Hypothalamus (tissue), 51 donors: ENCODE results near the gene DUXB.
A peak's percentile ranks its signal among the peaks of the same experiment; 100 is the strongest.

Source experiments
- DNase-seq, 51 donors: peaks; one replicate each; lab custom pipeline; 2025; lab: John Stamatoyannopoulos, UW

DUXB gene, protein sequence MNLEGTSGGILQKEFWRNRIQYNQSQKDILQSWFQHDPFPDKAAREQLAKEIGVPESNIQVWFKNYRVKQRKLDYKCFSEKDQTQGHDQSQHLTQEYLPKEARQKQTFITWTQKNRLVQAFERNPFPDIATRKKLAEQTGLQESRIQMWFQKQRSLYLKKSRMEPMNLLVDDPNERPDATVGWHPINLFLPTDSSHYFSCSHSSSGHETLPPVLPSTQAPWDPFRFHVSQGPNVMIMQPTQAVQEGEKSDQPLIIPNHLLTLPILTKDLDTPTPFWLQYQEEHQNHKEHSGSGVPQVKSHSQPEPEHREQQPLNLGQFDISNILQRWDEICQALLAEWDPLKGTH

GRCh38 chr16:75701361-75701760 is at the start of gene DUXB:
Gene DUXB (minus strand): TSS chr16:75701461. CDS start chr16:75701418, 43 bp downstream.
- no peak for DNase-seq

GRCh38 chr16:75750528-75750927 is 49.3 kb upstream of the DUXB start:
- DNase-seq: no peak

- DNase-seq: no peak
These were observed 45.1 kb upstream of the DUXB start for GRCh38 chr16:75746359-75746758.

DNA sequence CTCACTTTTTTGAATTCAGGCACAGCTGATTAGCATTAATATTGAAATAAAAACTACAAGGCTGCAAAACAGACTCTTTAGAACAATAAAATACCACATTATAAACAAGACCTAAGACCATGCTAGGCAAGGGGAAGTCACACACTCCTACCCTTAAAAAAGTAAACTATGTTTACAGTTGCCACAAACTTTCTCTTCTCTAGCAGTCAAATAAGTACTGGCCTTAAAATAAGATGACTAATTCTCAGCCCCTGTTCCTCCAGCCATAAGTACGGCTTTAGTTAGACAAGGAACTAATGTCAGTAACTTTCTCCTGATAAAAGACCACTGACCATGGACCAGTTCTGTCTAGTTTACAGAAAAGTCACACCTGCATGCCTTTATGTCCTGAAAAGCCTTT is 44.6 kb upstream of the DUXB start:
- no peak for DNase-seq

- DNase-seq: no peak
These were observed 44.0 kb upstream of the DUXB start for GRCh38 chr16:75745242-75745641.

GRCh38 chr16:75742424-75743047 is 41.3 kb upstream of the DUXB start:
- no peak for DNase-seq

- peak in 23 of 51 donors; percentile 1 to 45 (median 10) for DNase-seq
These were observed 32.3 kb upstream of the DUXB start for GRCh38 chr16:75733305-75734211.

GRCh38 chr16:75732871-75733270 is 31.6 kb upstream of the DUXB start:
- no peak for DNase-seq

- DNase-seq: no peak
These were observed 26.0 kb upstream of the DUXB start for GRCh38 chr16:75727221-75727620.

DNA sequence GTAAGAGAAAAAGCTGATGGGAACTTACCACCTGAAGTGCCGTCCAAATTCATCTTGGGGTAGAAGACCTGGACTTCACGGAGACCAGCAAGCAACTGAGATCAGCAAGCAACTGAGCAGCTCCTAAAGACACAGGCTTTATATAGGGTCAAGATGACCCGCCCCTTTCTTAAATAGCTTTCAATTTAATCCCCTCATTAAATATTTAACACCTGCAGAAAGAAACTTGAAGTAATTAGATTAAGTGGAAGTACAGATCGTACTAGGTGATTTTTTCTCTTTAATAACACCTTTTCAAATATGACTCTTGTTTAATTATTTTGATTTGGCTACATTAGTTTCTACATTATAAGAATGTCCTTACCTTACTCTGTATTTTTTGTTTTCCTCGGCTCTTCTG is 25.1 kb upstream of the DUXB start, which contains the start of gene CPHXL:
Gene CPHXL (minus strand): TSS at position 101 of the 400 bp plus-strand sequence. CDS start 48 bp downstream, at position 53.
- no peak for DNase-seq

DNA sequence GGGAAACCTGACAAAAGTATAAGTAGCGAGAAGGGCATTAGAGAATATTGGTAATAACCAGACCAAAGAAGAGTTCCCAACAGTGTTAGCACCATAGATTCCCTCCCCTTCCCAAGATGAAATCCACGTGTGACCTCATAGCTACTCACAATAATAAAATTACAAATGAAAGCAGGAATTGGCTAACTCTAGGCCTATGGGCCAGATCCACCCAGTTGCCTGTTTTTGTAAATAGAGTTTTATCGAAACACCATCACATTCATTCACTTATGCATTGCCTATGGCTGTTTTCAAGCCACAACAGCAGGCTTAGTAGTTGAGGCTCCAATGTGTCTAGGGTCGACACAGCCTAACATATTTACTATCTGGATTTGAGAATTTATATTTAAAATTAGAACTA is 17.2 kb upstream of the DUXB start:
- no peak for DNase-seq

DNA sequence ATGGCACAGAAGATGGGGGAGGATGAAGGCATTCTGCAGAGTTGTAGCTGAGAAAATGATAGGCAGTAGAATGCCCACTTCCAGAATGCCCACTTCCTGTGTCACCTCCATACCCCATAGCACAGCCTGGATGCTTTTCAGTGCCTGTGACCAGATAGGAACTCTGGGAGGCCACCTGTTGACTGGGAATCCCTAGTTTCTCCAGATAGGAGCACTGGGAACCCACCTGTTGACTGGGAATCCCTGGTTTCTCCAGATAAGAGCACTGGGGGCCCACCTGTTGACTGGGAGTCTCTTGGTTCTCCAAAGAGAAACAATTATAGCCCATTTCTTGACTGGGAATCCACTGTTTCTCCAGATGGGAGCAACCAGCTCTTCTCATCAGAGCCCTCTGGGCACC is 13.4 kb upstream of the DUXB start:
- DNase-seq: no peak

- no peak for DNase-seq
These were observed 9.1 kb upstream of the DUXB start for GRCh38 chr16:75710344-75710743.

DNA sequence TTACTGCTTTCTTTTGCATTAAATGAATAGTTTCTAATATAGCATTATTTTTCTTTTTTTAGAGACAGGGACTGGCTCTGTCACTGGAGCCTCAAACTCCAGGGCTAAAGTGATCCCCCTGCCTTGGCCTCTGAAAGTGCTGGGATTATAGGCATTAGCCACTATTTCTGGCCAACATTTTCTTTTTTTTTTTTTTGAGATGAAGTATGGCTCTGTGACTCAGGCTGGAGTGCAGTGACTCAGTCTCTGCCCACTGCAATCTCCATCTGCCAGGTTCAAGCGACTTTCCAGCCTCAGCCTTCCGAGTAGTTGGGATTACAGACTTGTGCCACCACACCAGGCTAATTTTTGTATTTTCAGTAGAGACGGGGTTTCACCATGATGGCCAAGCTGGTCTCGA is 2.0 kb upstream of the DUXB start:
- DNase-seq: peak in 1 of 51 donors; percentile 0

DNA sequence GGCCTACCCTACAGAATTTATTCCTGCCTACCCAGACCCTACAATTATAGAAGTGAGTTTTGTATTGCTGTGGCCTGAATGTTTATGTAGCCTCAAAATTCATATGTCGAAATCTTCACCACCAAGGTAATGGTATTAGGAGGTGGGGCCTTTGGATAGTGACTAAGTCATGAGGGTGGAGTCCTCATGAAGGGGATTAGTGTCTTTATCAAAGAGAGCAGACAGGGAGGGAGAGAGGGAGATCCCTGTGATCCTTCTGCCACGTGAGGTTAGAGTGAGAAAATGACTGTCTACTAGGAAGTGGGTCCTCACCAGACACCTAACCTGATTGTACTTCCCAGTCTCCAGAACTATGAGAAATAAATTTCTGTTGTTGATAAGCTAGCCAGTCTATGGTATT is 981 bp upstream of the DUXB start:
- DNase-seq: no peak

DNA sequence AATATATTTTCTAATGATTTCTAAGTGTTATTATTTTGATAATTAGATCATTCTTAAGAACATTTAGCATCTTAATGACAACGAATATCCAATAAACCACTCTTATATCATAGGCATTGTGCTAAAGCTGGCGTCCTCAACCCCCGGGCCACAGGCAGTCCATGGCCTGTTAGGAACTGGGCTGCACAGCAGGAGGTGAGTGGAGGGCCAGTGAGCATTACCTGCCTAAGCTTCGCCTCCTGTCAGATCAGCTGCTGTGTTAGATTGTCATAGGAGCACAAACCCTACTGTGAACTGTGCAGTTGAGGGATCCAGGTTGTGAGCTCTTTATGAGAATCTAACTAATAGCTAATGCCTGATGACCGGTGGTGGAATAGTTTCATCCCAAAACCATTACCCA is 3.7 kb downstream of the DUXB start:
- no peak for DNase-seq

DNA sequence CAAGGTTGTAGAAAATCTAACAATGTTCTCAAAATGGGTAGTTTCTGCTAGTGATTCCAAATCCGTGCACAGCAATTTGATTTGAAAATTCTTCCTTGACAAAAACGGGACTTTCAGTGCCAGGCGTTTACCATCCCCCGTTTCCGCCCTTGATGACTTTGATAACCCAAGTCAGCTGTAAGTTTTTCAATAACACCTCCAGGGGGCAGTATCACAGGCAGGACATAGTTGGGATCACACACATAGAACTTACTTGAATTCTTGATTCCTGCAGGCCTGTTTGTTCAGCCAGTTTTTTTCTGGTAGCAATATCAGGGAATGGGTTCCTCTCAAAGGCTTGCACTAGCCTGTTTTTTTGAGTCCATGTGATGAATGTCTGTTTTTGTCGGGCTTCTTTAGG is 5.6 kb downstream of the DUXB start:
- no peak for DNase-seq

- no peak for DNase-seq
These were observed 13.9 kb downstream of the DUXB start for GRCh38 chr16:75687361-75687760.

DNA sequence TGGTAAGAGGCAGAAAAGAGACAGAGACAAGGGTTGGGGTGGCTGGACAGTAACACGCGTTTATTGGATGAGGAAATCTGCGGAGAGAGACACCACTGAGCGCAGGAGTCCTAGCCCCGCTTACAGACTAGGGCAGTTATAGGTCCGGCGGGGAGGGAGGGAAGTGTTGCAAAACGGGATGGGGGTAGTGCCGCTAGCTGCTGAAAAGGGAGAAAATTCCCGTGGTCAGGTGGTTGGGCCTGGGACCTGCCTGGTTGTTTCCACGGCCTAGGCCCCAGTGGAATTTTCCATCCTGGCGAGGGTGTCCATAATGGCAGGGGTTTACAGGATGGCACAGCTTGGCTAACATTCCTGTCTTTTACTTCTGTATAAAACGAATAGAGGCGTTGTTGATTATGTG is 19.0 kb downstream of the DUXB start:
- no peak for DNase-seq

DNA sequence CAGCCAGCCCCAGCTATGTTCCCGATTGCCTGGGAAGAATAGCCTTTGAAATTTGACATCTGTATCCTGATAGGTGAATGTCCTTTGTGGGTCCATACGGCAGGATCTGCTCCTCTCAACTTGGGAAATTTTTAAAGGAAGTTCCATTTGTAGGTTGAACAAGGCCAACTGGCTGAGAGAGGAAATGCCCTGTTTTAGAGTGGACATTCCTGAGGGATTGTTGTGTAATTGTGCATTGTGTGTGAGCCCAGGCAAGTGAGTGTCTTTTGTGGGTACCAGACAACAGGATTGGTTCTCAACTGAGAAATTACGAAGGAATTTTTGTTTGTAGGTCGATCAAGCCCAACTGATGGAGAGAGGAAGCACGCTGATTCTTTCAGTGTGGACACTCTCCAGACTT is 21.9 kb downstream of the DUXB start:
- no peak for DNase-seq

DNA sequence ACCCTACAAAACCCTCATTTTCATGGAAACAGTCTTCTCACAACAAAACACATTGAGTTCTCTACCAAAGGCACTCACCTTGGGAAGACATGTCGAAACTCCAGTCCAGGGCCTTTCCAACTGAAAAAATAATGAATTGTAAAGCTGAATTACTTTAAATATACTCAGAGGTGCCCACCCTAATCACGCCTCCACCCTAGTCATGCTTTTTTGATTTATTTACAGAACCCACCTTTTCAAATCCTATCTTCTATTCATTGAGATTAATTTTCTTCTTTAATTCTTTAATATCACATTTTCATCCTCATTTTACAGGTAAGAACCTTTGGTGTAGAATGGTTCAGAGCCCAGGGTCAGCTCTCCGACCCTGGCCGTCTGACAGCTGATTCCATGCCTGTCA is 24.4 kb downstream of the DUXB start, which contains the start of gene CPHXL2:
Gene CPHXL2 (minus strand): TSS at position 101 of the 400 bp plus-strand sequence. CDS start 10 bp downstream, at position 91.
- no peak for DNase-seq
